GM15510 (cell line): ENCODE results near the gene AMOTL1.

Experiments used
- POLR2A ChIP-seq: IDR thresholded peaks from 3 replicates; pipeline ENCODE4 v1.6.1; 2011; ENCODE audit warnings: borderline replicate concordance; ENCODE audit not compliant: insufficient read length; ENCODE audit errors: extremely low read depth

Gene AMOTL1

DNA sequence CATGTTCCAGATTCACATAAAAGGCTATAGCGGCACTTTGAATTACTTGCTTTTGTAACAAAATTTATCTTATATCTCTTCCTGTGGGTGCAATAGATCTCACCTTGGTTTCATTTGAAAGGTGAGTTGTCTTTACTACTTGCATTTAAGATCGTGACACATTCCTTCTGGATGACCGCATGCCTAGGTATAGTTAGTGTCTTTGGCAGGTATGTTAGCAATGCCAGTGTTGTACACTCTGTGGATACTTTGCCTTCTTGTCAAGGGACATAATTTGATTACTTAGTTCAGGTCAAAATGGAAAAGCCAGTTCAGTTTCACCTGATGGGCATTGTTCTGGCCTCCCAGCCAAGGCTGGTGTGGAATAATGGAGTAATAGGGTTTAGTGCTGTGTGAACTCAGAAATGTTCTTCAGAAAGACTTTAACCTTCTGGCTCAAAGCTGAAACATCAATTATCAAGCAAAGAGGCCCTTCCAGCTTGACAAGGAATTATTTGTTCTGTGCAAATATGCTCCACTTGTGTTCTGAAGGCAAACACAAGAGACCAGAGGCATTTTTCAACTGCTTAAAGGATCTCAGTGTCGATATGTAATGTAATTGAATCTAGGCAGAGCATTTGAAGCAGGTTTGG, 64.6 kb downstream of the AMOTL1 start:
- TF ChIP-seq POLR2A: no peak

DNA sequence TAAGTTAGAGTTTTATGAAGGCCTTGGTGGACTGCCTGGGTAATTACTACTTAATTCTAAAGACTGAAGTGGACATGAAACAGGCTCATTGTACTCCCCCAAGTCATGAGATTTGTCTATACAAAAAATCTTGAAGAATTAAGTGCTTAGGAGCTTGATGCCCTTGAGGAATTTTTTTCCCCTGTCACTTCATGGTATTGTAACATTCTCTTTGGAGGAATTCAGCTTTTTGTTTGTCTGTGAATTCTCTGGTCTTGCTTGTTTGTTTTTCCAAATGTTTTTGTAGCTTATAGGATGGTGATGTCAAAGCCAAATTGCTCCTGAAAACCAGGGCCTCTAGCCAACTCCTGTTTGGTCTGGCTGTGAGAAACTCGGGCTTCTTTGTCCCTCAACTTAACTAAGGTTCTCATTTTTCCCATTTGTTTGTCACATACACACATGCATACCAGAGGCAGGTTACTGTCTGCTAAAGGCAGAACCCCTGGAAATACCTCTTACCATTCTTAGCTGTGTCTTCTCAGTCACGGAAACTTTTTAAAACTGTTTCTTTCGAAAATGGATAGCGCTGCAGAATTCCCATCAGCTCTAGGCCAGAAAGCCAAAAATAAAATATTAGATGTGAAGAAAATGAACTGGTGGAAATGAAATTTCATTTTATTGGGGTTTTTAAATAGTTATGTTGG, 66.9 kb downstream of the AMOTL1 start:
- TF ChIP-seq POLR2A: no peak

DNA sequence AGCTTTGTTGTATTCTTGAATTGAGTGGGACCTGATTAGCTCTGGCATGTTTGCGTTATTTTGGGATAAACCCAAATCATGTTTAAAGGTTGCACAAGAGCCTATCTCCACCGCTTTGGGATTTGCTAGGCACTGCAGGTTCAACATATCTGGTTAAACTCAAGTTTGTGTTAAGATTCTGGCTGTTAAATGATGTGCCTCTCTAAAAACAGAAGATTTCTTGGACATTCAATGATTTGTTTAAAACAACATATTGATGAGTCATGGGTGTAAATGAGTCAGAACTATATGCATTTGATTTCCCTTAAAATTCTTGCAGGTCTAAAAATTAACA, 67.4 kb downstream of the AMOTL1 start:
- no peak for TF ChIP-seq POLR2A

DNA sequence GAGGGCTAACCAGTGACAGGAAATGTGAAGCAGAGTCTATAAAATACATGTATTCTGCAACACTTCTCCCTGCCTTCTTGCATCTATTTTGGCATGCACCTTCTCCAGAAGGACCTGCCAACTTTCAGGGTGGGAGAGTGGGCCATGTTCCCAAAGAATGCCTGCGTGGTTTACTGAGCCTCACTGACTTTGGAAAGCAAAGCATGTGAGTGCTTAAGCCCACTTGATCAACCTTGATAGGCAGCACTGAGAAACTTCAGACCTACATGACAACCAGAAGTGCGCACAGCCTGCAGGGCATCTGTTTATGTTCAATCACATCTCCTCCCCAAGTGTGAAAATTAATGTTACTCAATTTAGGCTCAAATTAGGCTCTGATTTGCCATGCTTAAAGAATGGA, 69.2 kb downstream of the AMOTL1 start:
- no peak for TF ChIP-seq POLR2A

DNA sequence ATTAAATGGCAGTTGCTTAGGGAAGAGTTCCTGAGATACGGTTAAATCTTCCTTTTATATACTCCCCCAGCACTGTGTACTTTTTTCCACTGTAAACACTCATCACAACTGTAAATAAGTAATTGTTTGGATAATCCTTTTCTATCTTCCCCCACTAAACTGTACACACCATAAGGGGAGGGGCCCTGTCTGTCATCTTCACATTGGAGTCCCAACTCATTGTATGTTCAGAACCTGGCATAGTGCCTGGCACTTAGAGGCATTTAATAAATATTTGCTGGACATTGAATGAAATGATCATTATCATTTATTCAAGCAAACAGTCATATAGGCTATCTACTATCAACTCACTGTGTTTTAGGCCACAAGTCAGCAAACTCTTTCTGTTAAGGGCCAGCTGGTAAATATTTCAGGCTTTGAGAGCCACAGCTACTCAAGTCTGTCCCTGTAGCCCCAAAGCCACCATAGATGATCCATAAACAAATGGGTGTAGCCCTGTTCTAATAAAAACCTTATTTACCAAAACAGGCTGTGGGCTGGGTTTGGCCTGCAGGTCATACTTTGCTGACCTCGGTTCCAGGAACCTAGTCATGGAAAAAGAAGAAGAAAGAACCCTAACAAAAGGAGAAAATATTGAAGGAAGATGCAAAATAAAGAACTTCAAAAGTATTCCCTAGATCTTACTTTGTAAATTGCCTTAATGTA, 70.0 kb downstream of the AMOTL1 start:
- no peak for TF ChIP-seq POLR2A

DNA sequence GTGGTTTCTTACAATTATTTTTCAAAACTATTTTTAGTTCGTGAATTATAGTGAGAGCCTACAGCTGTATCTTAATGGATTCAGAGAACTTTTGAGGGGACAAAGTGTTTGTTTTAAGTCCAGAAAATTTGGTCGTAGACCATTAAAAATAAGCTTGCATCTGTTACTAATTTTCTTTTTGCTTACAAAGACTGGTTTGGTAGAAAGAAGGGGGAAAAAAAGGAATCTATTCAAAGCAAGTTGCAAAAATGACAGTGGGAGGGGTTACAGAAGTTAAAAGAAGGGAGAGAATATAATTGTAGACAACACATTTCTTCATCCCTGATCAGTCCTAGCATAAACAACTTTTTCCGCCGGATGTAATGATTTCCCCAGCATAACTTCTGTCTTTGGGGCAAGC, 72.1 kb downstream of the AMOTL1 start:
- TF ChIP-seq POLR2A: no peak

DNA sequence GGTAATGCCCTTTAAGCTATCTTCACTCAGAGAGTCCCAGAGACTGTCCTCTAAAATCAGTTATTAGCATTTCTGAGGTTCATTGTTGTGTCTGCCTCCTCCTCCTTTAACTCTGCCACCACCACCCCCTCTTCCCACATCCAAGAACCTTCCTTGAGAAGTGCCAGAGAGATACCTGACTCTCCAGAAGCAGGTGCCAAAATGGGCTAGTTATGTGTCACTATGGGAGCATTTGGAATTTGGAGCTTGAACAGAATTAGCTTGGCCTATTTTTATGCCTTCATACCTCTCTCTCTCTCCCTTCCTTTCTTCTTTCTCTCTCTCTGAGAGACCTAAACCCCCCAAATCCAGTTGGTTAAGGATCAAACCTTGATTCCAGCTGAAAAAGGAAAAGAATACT, 75.9 kb downstream of the AMOTL1 start:
- TF ChIP-seq POLR2A: no peak

DNA sequence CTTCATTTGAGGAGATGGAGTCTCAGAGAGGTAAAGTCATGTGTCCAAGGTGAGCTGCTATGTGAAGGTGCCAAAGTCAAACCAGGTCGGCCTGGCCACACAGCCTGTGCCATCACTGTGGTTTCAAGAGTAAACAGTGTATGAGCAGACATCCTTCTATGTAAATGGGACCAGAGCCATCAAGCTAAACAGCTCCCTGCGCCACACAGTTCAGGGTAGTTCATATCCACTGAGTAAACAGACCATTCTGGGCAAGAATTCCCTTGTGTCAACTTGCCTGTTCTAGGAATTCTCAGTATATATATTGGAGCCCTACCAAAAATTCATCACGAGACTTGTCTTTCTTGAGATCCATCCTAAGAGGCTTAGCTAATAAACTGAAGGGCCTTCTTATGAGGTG, 77.5 kb downstream of the AMOTL1 start:
- no peak for TF ChIP-seq POLR2A

DNA sequence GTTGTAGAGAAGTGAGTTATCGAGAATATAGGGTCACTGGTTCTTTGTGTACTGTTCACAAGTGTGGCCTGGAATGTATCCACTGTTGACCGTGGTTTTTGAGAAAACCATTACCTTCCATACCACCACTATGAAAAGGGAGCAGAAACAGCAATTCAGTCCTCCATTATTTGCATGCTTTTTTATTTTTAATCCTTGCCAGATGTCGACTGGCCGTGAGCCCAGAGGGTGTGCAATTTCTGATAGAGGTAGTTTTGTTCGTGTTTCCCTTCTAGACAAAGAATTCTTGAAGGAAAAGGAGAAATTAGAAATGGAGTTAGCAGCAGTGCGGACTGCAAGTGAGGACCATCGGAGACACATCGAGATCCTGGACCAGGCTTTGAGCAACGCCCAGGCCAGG, 81.7 kb downstream of the AMOTL1 start:
- no peak for TF ChIP-seq POLR2A

DNA sequence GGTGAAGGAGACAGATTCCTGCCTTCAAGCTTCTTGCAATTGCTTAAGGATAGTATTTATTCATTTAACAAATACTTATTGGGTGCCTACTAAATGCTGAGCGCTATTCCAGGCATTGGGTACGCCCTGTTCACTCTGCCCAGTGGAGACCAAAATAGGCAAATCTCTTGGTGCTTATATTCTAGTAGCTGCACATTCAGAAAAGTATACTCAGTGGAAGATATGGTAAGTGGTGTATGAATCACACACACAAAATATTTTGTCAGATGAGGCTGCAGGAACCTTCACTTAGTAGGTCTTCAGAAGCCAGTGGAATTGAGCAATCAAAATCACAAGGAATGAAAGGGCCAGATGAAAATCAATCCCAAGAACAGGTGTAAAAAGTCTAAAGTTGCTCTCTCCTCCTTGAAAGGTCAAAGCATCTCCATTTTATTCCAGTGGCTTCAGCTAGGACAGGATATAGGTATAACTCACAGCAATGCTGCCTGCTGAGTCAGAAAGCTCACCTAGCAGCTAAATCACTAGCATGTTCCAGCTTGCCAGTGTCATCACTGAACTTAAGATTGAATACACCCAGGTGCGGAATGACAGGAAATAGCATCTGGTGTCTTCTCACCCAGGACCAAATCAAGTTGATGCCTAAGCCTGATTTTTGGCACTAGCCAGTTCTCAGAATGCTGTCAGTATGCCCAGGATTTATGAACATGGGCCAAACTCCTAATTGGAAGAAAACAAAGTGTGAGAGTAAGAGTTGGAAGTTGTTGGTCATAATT, 83.9 kb downstream of the AMOTL1 start:
- TF ChIP-seq POLR2A: no peak

DNA sequence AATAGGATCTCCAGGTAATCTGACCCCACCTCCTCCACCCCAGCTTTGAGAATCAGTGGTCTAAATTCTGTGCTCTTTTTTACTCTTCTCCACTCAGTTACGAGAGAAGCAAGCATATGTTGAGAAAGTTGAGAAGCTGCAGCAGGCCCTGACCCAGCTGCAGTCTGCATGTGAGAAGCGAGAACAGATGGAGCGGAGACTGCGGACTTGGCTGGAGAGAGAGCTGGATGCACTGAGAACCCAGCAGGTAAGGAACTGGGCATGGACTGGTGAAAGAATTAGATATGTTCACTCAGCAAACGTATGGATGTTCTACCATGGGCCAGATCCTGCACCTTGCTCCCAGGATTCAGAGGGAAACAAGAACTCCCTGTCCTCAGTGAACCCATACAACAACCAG, 85.7 kb downstream of the AMOTL1 start:
- TF ChIP-seq POLR2A: no peak

DNA sequence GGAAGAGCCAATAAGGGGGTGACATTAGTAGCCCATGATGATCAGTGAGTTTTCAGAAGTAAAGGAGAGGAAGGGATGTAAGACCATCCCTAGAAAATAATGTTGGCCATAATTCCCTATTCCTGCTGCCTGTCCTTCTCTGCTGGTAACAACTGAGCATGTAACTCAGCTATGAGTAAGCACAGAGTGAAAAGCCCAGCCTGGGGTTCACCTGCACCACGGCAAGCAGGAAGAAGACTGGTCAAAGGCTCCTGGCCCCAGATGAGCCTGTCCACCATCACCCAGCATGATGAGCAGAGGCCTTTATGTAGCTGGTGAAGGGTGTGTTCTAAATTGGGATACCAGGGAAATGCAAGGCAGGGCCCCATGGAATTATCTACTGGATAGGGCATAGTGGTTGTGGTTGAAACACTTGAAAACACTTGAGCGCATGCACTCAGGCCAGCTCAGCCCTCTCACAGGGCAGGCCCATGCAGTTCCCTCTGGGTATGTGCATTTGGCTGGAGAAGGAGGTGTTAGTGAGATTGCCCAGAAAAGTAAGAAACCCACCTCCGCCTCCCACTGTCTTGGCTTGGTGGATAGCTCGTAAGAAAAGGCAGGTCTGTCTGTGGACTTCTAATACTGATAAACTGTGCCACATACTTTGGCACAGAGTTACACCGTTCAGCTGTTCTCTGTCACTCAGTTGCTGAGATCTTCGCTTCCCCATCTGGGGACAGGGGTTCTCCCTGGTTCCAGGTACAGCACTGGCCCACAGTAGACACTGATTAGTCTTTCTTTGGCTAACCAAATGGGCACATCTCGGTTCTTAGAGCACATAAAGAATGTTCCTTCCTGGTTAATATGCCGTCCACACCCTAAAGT, 86.8 kb downstream of the AMOTL1 start:
- TF ChIP-seq POLR2A: no peak

DNA sequence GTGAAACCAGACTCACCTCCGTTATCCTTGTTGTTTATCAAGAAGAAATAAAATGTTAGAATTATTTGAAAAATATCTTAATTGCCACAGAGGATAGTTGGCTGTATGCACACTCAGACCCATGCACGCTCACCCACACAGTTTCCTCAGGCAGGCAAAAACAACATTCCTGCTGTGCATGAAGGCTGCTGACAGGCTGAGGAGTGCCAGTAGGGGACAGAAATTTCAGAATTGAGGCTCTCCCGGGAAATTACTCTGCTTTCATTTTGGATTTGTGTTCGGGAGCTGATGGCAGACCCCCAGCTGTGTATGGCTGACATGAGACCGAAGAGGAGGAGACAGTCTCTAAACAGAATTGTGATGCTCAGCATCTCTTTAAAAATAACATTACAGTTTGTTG, 87.5 kb downstream of the AMOTL1 start:
- no peak for TF ChIP-seq POLR2A

DNA sequence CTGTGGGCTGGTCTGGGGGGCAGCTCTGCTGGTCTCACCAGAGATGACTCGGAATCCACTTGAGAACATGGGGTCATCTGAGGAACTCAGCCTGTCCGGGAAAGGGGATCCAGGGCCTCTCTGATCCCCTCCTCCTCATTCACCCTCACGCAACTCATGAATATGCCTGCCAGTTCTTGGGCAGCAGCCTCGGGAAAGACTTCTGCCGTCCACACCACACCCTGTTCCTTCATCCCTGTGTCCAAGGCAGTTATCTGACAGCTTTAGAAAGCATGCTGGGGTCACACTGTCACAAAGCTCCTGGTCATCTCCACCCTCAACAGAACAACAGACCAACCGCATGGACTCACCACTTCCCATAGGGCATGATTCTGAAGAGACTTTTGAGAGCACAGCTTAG, 88.3 kb downstream of the AMOTL1 start:
- no peak for TF ChIP-seq POLR2A
